H4 (cell line): Measurements from ENCODE around the gene FKBP1B. TPM values are rescaled to one million over a fixed set of nuclear protein-coding genes. Genes with fewer than 3 reads are reported as not detected.
"Not testable (repeated sequence)": the region's sequence is repeated elsewhere in the genome, so short reads cannot be mapped to it uniquely, and the experiment has no call there.

Experiments used
- DNase-seq: peaks from one replicate; pipeline ENCODE4 v3.0.0-alpha.2; 2015; ENCODE audit warnings: low spot score
- total RNA-seq: library from RNA; depleted of rRNA; stranded (reverse); fragments of >200 nt; shearing (Covaris generic); gene quantifications from 2 replicates; pipeline ENCODE4 v1.2.3, GENCODE V29; 2014

The FKBP1B gene
- total RNA-seq, 1 experiment from 2014 or later, result 0.58 TPM

- no peak for DNase-seq
Observed at GRCh38 chr2:24022324-24022974, 27.1 kb upstream of the FKBP1B start.

DNA sequence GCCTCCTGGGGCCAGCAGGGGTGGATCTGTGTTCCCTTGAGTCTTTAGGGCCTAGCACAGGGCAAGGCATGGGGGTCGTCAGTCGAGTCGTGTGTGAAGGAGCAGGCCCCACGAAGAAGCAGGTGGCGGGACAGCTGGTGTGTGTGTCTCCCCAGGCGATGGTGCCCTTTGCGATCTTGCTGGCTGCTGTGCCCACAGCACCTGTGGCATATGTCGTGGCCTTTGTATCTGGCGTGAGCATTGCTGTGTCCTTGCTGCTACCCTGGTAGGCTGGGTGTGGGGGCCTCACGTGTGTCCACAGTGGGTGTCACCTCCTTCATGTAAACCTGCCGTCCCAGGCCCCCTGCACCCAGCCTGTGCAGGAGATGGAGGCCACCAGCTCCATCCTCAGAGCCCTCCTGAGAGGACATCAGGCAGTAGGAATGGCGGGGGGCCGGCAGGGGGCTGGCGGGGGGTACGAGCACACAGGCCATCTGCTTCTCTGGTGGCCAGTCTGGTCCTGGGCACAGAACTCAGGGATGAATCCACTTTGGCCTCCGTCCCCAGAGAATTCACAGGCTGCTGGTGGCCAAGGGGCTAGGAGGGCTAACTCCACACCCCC, 26.5 kb upstream of the FKBP1B start:
- no peak for DNase-seq

- no peak for DNase-seq
Observed at GRCh38 chr2:24024018-24024417, 25.5 kb upstream of the FKBP1B start.

- no peak for DNase-seq
Observed at GRCh38 chr2:24024996-24025663, 24.4 kb upstream of the FKBP1B start.

DNA sequence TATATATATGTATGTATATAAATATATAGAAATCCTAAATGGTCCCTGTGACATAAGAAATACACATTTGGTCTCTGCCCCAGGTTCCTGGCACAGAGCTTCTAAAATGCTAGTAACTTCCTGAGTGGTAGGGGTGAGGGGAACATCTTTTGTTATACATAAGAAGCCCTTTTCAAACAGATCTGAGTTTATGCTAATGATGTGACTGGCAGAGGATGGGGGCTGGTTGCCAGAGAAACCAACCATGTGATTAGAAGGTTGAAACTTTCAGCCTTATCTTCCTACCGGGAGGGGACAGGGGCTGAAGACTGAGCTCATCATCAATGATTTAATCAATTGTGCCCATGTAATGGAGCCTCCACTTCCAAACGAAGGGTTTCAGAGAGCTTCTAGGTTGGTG, 23.3 kb upstream of the FKBP1B start:
- no peak for DNase-seq

GRCh38 chr2:24038786-24039499, 10.6 kb upstream of the FKBP1B start:
- no peak for DNase-seq

DNA sequence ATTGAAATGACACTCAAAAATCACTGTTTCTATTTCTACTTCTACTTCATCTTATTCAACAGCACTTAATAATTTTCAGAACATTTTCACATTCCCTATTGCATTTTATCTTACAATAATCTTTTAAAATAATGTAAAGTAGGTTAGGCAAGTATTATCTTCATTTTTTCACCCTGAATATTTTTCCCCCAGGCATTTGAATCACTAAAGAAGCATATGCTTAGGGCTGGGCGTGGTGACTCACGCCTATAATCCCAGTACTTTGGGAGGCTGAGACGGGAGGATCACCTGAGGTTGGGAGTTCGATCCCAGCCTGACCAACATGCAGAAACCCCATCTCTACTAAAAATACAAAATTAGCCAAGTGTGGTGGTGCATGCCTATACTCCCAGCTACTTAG, 9.0 kb upstream of the FKBP1B start:
- no peak for DNase-seq

GRCh38 chr2:24043133-24043532, 6.4 kb upstream of the FKBP1B start:
- DNase-seq, result not testable (repeated sequence)

DNA sequence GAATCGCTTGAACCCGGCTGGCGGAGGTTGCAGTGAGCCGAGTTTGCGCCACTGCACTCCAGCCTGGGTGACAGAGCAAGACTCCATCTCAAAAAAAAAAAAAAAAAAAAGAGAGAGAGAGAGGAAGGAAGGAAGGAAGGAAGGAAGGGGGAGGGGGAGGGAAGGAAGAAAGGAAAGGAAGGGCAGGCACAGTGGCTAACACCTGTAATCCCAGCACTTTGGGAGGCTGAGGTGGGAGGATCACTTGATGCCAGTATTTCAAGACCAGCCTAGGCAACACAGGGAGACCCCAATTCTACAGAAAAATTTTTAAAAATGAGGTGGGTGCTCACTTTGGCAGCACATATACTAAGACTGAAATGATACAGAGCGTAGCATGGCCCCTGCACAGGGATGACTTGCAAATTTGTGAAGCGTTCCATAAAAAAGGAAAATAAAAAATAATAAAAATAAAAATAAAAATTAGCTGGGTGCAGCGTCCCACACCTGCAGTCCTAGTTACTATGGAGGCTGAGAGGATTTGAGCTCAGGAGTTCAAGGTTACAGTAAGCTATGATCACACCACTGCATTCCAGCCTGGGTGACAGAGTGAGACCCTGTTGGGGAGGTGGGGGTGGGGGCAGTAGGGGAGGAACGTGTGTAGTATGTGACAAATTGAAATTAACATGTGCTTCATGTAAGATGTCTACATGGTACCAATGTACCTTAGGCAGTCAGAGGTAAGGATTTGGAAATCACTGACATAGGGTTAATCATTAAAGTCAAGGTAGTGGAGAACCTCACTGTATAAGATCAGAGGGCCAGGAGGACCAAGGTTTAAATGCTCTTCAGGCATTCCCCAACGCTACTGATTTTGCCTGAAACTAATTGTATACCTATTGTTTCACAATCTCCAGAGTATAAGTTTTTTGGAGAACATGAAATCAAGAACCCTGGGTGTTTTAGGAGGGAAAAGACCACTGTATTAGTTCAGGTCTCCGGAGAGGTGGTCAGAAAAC, 3.7 kb upstream of the FKBP1B start:
- no peak for DNase-seq

- DNase-seq, result no peak
Observed at GRCh38 chr2:24046599-24046929, 3.0 kb upstream of the FKBP1B start.

DNA sequence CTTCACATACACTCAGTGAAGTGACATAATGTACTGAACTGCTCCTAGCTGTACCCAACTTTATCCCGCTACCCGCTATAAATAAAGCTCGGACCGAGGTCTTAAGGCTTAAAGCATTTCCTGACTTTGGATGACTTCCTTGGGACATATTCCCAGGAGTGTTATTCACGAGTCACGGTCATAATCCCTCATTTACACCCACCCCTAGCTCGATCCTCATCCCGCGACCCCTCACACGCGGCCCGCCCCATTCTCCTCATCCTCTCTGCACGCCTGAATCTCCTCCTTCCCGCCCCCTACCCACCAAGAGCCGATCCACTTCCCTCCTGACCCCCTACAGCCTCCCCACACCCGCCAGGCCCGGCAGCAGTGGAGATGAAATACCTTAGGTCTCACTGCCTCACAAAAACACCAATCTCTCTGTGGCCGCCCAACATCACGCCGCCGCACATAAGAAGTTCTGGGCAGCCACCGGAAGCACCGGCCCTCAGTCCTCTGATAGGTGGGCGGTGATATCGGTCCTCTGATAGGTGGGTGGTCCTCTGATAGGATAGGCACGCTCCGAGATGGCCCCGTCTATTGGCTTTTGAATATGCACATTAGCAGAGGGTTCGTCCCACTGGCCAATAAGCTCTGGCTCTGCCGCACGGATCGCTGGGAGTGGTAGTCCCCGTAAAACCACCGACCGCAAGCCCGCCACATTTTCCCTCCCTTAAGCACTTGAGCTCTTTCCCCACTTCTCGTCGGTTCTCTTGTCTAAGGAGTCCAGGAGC, 2.4 kb upstream of the FKBP1B start, which contains the start of gene WDCP:
TSS of gene WDCP (minus strand) at position 462 of the 773 bp plus-strand sequence. CDS start 7,897 bp downstream, outside the sequence.
- DNase-seq, result peak; percentile 97

- DNase-seq, result no peak
Observed at GRCh38 chr2:24047703-24048033, 1.9 kb upstream of the FKBP1B start.

DNA sequence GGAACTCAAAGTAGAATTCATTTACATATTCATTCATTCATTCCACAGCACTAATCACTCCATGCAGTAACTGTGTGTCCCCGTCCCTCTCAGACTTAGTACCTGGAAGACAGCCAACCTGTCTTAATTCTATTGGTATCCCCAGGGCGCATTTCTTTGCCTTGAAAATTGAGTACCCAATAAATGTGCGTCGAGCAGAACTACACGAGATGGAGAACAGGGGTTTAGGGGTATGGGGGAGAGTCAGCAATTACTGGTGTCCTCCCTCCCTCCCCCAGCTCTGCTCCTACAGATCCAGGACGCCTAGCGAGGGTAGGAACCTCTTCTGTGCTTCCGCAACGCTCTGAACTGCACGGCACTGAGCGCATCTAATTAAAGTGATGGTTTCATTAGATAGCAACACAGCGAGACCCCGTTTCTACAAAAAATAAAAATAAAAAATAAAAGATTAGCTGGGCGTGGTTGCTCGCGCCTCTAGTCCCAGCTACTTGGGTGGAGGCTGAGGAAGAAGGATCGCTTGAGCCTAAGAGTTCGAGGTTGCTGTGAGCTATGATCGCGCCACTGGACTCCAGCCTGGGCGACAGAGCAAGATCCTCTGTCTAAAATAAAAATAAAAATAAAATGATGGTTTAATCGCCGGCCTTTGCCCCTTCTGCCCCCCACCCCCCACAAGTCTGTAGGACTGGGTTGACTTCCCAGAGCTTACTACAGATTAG, 614 bp upstream of the FKBP1B start:
- no peak for DNase-seq

GRCh38 chr2:24050041-24050979, 769 bp downstream of the FKBP1B start:
- no peak for DNase-seq

DNA sequence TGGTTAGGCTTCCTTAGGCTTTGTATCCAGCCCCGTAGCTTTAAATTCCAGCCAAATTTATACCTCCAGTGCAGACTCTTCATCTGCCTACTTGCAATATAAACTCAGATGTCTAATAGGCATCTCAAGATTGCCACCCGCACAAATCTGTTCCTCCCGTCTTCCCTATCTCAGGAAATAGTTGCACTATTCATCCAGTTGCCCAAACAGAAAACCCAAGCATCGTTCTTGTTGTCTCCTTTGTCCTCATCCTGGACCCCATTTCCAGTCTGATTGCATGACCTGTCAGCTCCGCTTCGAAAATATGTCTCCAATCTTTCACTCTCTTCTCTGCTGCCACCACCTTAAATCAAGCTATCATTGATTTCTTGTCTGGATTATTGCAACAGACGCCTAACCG, 2.3 kb downstream of the FKBP1B start:
- DNase-seq, result no peak

- DNase-seq, result no peak
Observed at GRCh38 chr2:24052951-24053350, 3.4 kb downstream of the FKBP1B start.

DNA sequence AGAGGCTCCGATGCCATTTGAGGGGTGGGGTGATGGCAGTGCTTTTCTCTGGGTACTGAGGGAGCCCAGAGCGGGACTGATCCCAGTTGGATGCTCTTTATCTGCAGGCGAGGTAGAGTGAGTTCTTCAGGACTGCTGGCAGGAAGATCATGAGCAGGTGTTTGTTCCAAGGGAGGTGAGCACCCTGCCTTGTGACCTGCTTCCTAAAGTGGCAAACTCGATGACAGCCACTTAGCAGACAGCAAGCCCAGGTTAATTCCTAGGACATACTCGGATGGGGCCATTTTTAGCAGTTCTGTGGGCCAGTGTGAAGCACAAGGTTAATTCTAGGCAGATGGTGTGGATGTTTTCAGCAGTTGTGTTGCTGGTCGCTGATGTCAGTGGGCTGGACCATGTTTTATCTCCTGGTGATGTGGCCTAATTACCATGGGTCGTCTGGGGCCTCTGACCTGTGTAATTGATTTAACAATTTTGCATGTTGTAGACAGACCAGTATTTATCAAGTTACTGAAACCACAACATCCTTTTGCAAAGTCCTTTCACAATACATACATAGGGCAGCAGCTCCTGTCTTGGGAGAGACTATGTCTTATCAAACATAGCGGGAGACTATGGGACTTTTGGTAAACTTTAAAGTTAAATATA, 4.9 kb downstream of the FKBP1B start:
- DNase-seq, result no peak

DNA sequence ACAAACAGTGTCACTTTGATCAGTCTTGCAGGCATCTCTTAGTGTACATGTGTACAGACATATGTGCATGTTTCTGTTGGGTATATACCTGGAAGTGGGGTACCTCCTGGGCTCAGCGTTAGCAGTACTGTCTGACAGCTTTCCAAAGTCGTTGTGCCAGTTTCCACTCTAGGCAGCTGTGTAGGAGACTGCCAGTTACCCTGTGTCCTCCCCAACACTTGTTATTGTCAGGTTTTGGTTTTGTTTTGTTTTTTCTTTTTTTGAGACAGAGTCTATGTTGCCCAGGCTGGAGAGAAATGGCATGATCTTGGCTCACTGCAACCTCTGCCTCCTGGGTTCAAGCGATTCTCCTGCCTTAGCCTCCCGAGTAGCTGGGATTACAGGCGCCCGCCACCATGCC, 6.2 kb downstream of the FKBP1B start:
- no peak for DNase-seq
